ENCODE measurements around the gene ANKRD22. TPM values are rescaled to one million over a fixed set of nuclear protein-coding genes. Genes with fewer than 3 reads are reported as not detected.

ANKRD22 gene
- total and polyA plus RNA-seq, 2 donors (not counting 3 experiments of a cell fraction or from before 2014, with no cell fraction given), result not detected

- no peak for DNase-seq (ENCODE audit: low read depth, low spot score)
- H4K20me1 ChIP-seq (replicated peaks; ENCODE audit: control insufficient read depth, extremely low read depth, insufficient read depth, low read length), result no peaks in the 10 kb centered on the region
- no peaks in the 10 kb centered on the region for H3K79me2 ChIP-seq (ENCODE audit: control insufficient read depth, insufficient read depth, low read length)
- ChIA-PET CTCF (interaction anchor here (1.2 to 1.6 kb wide), 2 partner anchors 16 to 80 kb away, joined by 3 read pairs; no protein-coding TSS in a partner anchor), POLR2A (no interaction called here)
- peaks cover 0 to 7% of the 10 kb centered on the region in 2 experiments for H3K27me3 ChIP-seq (ENCODE audit: control insufficient read depth in 2 of 2, insufficient read depth in 2 of 2, low read length in 2 of 2)
- peaks cover 7% of the 10 kb centered on the region for H3K4me1 ChIP-seq (ENCODE audit: control insufficient read depth, extremely low read depth, insufficient read depth, low read length)
- no peak overlapping the region for H3K4me3 ChIP-seq (replicated peaks in 1 of 3; ENCODE audit: insufficient read depth in 1 of 3, low read depth in 1 of 3, low read length in 3 of 3)
- no peak for FAIRE-seq
- H3K27ac ChIP-seq (ENCODE audit: insufficient read depth, low read depth, low read length), result no peak overlapping the region
- no peaks in the 10 kb centered on the region for H3K9me1 ChIP-seq (replicated peaks; ENCODE audit: control insufficient read depth, extremely low read depth, insufficient read depth, low read length)
- no TSS peak for BruUV-seq (replicated peaks)
- dilution Hi-C loops (cut with MboI; ENCODE audit: extremely low pct_ligation_motif_present, low sequenced_read_pairs), result no loop called here
- TF ChIP-seq GATA2 (IDR thresholded peaks at IDR 0.05; ENCODE audit: insufficient read depth, insufficient read length, low read depth, low read length), result no peak
- TF ChIP-seq EZH2 (IDR thresholded peaks at IDR 0.05; ENCODE audit: borderline replicate concordance, low read depth, low read length, severe bottlenecking), result no peak
- TF ChIP-seq FOS (IDR thresholded peaks at IDR 0.05; ENCODE audit: borderline replicate concordance, insufficient read depth, low read length), result no peak
- TF ChIP-seq JUN (IDR thresholded peaks at IDR 0.05; ENCODE audit: borderline replicate concordance, insufficient read depth, insufficient read length, low read depth), result no peak
- TF ChIP-seq, protein P1, sequence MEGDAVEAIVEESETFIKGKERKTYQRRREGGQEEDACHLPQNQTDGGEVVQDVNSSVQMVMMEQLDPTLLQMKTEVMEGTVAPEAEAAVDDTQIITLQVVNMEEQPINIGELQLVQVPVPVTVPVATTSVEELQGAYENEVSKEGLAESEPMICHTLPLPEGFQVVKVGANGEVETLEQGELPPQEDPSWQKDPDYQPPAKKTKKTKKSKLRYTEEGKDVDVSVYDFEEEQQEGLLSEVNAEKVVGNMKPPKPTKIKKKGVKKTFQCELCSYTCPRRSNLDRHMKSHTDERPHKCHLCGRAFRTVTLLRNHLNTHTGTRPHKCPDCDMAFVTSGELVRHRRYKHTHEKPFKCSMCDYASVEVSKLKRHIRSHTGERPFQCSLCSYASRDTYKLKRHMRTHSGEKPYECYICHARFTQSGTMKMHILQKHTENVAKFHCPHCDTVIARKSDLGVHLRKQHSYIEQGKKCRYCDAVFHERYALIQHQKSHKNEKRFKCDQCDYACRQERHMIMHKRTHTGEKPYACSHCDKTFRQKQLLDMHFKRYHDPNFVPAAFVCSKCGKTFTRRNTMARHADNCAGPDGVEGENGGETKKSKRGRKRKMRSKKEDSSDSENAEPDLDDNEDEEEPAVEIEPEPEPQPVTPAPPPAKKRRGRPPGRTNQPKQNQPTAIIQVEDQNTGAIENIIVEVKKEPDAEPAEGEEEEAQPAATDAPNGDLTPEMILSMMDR (IDR thresholded peaks at IDR 0.05; ENCODE audit: extremely low read depth in 1 of 2, insufficient read depth in 1 of 2, low read depth in 1 of 2, low read length in 2 of 2), result no peak
- TF ChIP-seq POLR2AphosphoS5 (IDR thresholded peaks at IDR 0.05; ENCODE audit: insufficient read depth, low read depth, low read length), result no peak
- TF ChIP-seq POLR2A (IDR thresholded peaks at IDR 0.05; ENCODE audit: low read depth, low read length), result no peak
- TF ChIP-seq, protein P2, sequence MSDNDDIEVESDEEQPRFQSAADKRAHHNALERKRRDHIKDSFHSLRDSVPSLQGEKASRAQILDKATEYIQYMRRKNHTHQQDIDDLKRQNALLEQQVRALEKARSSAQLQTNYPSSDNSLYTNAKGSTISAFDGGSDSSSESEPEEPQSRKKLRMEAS (IDR thresholded peaks at IDR 0.05; ENCODE audit: insufficient read depth, insufficient read length), result no peak
- no peak overlapping the region for H3K9ac ChIP-seq (replicated peaks; ENCODE audit: extremely low read depth, insufficient read depth, low read length)
- H3K4me2 ChIP-seq (ENCODE audit: insufficient read depth, low read length), result no peak overlapping the region
- intact Hi-C loops (cut with micrococcal nuclease), result no loop called here
- no peaks in the 10 kb centered on the region for H3K9me3 ChIP-seq (replicated peaks; ENCODE audit: control insufficient read depth, insufficient read depth, low read length)
- H2AFZ ChIP-seq (ENCODE audit: low read depth, low read length), result no peak overlapping the region
- no peaks in the 10 kb centered on the region for H3K36me3 ChIP-seq (ENCODE audit: control insufficient read depth in 2 of 2, extremely low read depth in 1 of 2, insufficient read depth in 2 of 2, low read length in 2 of 2)
Observed at GRCh38 chr10:88852327-88852726, 683 bp upstream of the ANKRD22 start.
